Skin epidermis (tissue), 12 donors: ENCODE measurements around the gene SPDYE5.
"Not testable (repeated sequence)": the region's sequence is repeated elsewhere in the genome, so short reads cannot be mapped to it uniquely, and the experiment has no call there.

Source experiments
- H3K27ac ChIP-seq, 21 experiments: fragments of 200-600 bp; sonication (generic) in 11 of 21; one replicate each; pipeline ENCODE4 v1.5.0; 2020; ENCODE audit warnings: mild to moderate bottlenecking in 3 of 21, inconsistent platforms in 2 of 21, moderate library complexity in 2 of 21
- H3K4me3 ChIP-seq, 7 experiments: fragments of 200-600 bp; sonication (generic) in 2 of 7; one replicate each; pipeline ENCODE4 v1.5.0; 2020; ENCODE audit warnings: inconsistent platforms in 2 of 7, mild to moderate bottlenecking in 2 of 7, moderate library complexity in 1 of 7

Gene SPDYE5, protein sequence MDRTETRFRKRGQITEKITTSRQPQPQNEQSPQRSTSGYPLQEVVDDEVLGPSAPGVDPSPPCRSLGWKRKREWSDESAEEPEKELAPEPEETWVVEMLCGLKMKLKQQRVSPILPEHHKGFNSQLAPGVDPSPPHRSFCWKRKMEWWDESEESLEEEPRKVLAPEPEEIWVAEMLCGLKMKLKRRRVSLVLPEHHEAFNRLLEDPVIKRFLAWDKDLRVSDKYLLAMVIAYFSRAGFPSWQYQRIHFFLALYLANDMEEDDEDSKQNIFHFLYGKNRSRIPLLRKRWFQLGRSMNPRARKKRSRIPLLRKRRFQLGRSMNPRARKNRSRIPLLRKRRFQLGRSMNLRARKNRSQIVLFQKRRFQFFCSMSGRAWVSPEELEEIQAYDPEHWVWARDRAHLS

GRCh38 chr7:75492020-75492419 is at the start of gene SPDYE5:
Gene SPDYE5 (plus strand): TSS chr7:75492320. CDS start chr7:75494048, 1,728 bp downstream.
- not testable (repeated sequence) for H3K4me3 ChIP-seq, H3K27ac ChIP-seq

- Histone ChIP-seq H3K4me3 (peak overlapping the region; percentile 41 to 59 (median 53)), H3K27ac (peak overlapping the region; percentile 56 to 92 (median 86))
Observed at GRCh38 chr7:75442465-75443111, 49.5 kb upstream of the SPDYE5 start.

GRCh38 chr7:75449946-75450345 is 42.2 kb upstream of the SPDYE5 start:
- H3K27ac ChIP-seq, H3K4me3 ChIP-seq: not testable (repeated sequence)

GRCh38 chr7:75452494-75452955 is 39.6 kb upstream of the SPDYE5 start:
- H3K4me3 ChIP-seq, result not testable (repeated sequence)

DNA sequence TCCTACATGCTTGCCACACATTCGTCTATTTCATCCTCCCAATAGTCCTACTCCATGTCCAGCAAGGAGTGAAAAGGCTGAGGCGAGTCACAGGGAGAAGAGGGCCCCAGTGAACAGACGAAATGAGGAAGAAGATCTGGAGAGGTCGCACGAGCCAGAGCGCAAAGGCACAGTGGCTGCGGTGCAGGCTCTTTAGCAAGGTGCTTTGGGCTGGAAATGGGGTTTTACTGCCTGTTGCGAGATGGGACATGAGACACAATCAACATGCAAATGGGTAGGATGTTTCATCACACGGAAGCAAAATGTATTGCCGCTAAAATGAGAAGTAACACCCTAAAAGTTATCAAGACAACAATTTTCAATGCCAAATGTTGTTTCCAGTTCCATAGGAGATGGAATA is 35.7 kb upstream of the SPDYE5 start:
- H3K4me3 ChIP-seq, H3K27ac ChIP-seq: not testable (repeated sequence)

More at GRCh38 chr7:75452494-75452955, 39.6 kb upstream of the SPDYE5 start:
- H3K27ac ChIP-seq, result not testable (repeated sequence)

GRCh38 chr7:75458034-75458433 is 34.1 kb upstream of the SPDYE5 start:
- not testable (repeated sequence) for H3K4me3 ChIP-seq, H3K27ac ChIP-seq

- H3K27ac ChIP-seq, H3K4me3 ChIP-seq: not testable (repeated sequence)
Observed at GRCh38 chr7:75460541-75460940, 31.6 kb upstream of the SPDYE5 start.

- H3K4me3 ChIP-seq, H3K27ac ChIP-seq: not testable (repeated sequence)
Observed at GRCh38 chr7:75470166-75470565, 22.0 kb upstream of the SPDYE5 start.

DNA sequence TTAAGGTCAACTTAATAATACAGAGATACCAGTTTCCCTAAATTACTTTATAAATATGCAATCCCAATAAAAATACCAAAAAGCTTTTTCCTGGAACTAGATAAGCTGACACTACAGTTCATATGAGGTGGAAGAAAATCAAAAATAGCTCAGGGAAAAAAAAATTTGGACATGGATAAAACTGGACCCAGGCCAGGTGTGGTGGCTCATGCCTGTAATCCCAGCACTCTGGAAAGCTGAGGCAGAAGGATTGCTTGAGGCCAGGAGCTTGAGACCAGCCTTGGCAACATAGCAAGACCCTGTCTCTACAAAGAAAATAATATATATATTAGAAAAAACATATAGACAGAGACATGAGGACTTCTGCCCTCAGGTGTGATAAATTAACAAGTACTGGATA is 14.7 kb upstream of the SPDYE5 start:
- not testable (repeated sequence) for H3K27ac ChIP-seq, H3K4me3 ChIP-seq

DNA sequence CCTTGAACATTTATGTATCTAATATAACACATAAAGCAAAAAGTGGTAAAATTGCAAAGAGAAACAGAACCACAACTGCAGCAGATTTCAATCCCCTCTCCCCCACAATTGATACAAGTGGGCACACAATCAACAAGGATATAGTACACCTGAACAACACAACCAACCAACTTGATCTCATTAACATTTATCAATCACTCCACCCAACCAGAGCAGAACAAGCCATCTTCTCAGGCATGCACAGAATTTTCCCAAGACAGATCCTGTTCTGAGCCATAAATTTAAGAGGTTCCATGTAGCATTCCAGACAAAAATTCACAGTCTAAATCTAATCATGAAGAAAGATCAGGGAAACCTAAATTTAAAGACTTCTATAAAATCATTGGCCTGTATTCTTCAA is 11.8 kb upstream of the SPDYE5 start:
- H3K4me3 ChIP-seq, H3K27ac ChIP-seq: not testable (repeated sequence)

DNA sequence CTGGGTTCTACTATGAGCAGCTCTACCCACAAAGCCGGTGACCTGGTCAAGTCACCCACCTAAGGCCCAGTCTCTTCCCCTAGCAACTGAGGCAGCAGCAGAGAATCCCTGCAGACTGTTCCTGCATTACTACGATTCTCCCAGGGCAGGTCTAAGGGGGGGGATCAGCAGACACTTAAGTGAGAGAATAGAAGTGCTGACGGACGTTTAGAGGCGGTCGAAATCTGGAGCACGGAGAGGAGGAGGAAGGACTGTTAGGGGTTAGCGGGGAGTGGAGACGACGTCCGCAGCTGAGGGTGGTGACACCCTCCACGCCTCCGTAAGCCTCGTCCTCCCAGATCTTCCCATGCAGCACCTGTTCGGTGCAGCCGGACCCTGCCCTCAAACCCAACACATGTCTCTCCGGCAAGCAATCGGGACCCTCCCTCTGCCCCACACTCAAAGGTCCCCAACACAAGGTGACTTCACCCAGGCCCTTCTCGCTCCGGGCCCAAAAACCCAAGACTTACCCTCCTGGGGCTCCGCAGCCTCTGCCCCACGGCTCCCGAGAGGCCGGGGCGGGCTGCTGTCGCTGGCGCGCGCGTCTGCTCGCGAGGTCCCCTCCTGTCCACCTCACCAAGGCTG is 6.7 kb upstream of the SPDYE5 start:
- H3K27ac ChIP-seq, result peak overlapping the region in 20 of 21 experiments; percentile 58 to 93 (median 88)
- peak overlapping the region; percentile 69 to 90 (median 79) for H3K4me3 ChIP-seq

DNA sequence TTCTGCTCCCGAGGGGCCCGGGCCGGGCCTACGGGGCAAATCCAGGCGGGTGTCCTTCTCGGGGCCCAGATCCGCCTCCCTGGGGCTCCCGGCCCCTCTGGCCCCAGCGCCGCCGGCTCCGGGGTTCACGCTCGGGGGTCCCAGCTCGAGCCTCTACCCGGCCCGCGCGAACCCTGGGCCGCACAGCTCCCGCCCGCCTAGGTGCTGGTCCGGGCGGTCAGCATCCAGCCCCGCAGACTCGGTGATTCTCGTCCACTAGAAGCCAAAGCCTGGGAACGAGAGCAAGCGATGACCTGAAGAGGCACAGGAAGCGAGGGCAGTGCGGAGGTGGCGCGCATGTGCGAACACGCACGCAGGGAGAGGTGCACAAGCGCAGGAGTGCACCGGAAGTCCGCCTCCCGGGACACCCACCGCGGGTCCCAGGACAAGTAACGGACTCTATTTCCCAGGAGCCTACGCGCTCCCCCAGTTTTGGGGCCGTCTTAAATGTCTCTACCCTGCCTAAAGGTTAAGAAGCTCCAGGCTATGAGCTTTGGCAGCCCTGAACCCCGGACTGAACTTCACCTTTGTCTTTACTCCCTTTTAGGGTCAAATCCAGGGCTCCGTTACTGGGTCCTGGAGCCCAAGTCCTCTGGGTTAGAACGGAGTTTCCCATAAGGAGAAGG is 6.0 kb upstream of the SPDYE5 start, which contains the start of gene POM121C:
Gene POM121C, minus strand, starts transcription at position 321 of the 665 bp plus-strand sequence. CDS start 44,803 bp downstream, outside the sequence.
- Histone ChIP-seq H3K4me3 (peak within 1 kb of the TSS; percentile 69 to 90 (median 79)), H3K27ac (peak within 1 kb of the TSS in 20 of 21 experiments; percentile 58 to 93 (median 88))

GRCh38 chr7:75509033-75509432 is 16.9 kb downstream of the SPDYE5 start:
- H3K4me3 ChIP-seq, H3K27ac ChIP-seq: not testable (repeated sequence)

DNA sequence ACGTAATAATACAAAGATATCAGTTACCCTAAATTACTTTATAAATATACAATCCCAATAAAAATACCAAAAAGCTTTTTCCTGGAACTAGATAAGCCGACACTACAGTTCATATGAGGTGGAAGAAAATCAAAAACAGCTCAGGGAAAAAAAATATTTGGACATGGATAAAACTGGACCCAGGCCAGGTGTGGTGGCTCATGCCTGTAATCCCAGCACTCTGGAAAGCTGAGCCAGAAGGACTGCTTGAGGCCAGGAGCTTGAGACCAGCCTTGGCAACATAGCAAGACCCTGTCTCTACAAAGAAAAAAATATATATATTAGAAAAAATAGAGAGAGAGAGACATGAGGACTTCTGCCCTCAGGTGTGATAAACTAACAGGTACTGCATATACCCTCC is 26.7 kb downstream of the SPDYE5 start:
- H3K4me3 ChIP-seq, H3K27ac ChIP-seq: not testable (repeated sequence)

DNA sequence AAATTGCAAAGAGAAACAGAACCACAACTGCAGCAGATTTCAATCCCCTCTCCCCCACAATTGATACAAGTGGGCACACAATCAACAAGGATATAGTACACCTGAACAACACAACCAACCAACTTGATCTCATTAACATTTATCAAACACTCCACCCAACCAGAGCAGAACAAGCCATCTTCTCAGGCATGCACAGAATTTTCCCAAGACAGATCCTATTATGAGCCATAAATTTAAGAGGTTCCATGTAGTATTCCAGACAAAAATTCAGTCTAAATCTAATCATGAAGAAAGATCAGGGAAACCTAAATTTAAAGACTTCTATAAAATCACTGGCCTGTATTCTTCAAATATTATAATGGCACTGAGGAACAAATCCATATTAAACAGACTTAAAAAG is 29.6 kb downstream of the SPDYE5 start:
- not testable (repeated sequence) for H3K4me3 ChIP-seq, H3K27ac ChIP-seq

GRCh38 chr7:75527224-75527722 is 35.2 kb downstream of the SPDYE5 start:
- Histone ChIP-seq H3K27ac (peak overlapping the region; percentile 83 to 99 (median 91)), H3K4me3 (peak overlapping the region; percentile 52 to 98 (median 96))

GRCh38 chr7:75531359-75531821 is 39.3 kb downstream of the SPDYE5 start:
- H3K4me3 ChIP-seq, result no peak overlapping the region
- H3K27ac ChIP-seq, result no peak overlapping the region

GRCh38 chr7:75532639-75533038 is 40.5 kb downstream of the SPDYE5 start:
- Histone ChIP-seq H3K4me3 (no peak overlapping the region), H3K27ac (no peak overlapping the region)

DNA sequence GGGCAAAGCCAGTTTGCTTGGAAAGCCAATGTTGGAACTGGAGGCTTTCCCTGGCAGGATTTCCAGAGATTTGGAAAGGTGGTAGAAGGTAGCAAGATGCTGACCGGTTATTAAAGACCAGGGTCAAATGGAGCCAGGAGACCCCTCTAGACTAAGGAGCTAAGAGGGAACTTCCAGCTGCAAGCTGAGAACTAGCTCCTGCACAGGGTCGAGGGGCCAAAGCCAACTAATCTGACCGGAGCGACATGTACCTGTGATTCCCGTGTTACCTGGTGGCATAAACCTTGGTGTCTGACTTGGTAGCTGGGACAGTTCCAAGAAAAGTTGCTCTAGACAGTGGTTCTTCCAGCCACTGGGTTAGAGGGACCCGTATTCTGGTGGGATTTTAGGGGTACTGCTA is 41.8 kb downstream of the SPDYE5 start:
- no peak overlapping the region for H3K4me3 ChIP-seq
- no peak overlapping the region for H3K27ac ChIP-seq
